Trophoblast cell (in vitro differentiated cells and primary cell): ENCODE results near the gene SP7.
"Not testable (repeated sequence)": the region's sequence is repeated elsewhere in the genome, so short reads cannot be mapped to it uniquely, and the experiment has no call there.

Source experiments
- DNase-seq, 2 donors: peaks; one replicate each; pipeline ENCODE4 v3.0.0-alpha.2; 2016
- H2AFZ ChIP-seq: 2 replicates; pipeline ENCODE4 v1.6.1; 2013; ENCODE audit warnings: low read length, moderate library complexity, mild to moderate bottlenecking; ENCODE audit not compliant: insufficient read depth, poor library complexity
- H2AK5ac ChIP-seq: 2 replicates; pipeline ENCODE4 v1.6.1; 2013; ENCODE audit warnings: mild to moderate bottlenecking, low read length
- H2BK120ac ChIP-seq: 2 replicates; pipeline ENCODE4 v1.6.1; 2013; ENCODE audit warnings: low read length, mild to moderate bottlenecking, moderate library complexity; ENCODE audit not compliant: insufficient read depth, poor library complexity
- H2BK12ac ChIP-seq: 2 replicates; pipeline ENCODE4 v1.6.1; 2013; ENCODE audit warnings: mild to moderate bottlenecking, low read length, moderate library complexity
- H2BK5ac ChIP-seq: 2 replicates; pipeline ENCODE4 v1.6.1; 2013; ENCODE audit warnings: low read length, low read depth, moderate library complexity, mild to moderate bottlenecking; ENCODE audit not compliant: poor library complexity
- H3K14ac ChIP-seq: 2 replicates; pipeline ENCODE4 v1.6.1; 2013; ENCODE audit warnings: mild to moderate bottlenecking, low read length
- H3K18ac ChIP-seq: 2 replicates; pipeline ENCODE4 v1.6.1; 2013; ENCODE audit warnings: mild to moderate bottlenecking, low read length
- H3K23ac ChIP-seq: 2 replicates; pipeline ENCODE4 v1.6.1; 2013; ENCODE audit warnings: low read length
- H3K27ac ChIP-seq: 2 replicates; pipeline ENCODE4 v1.5.1; 2013; ENCODE audit warnings: low read depth, mild to moderate bottlenecking, inconsistent platforms, low read length, moderate library complexity
- H3K27me3 ChIP-seq: 2 replicates; pipeline ENCODE4 v1.6.1; 2013; ENCODE audit warnings: inconsistent platforms, mild to moderate bottlenecking, low read length, moderate library complexity; ENCODE audit not compliant: insufficient read depth
- H3K36me3 ChIP-seq, 2 experiments: 1 replicate in 1 of 2; 2 replicates in 1 of 2; pipeline ENCODE4 v1.6.1; 2013; ENCODE audit warnings: low read length in 2 of 2, mild to moderate bottlenecking in 2 of 2, moderate library complexity in 1 of 2; ENCODE audit not compliant: insufficient read depth in 2 of 2, control insufficient read depth in 1 of 2
- H3K4ac ChIP-seq: 2 replicates; pipeline ENCODE4 v1.6.1; 2013; ENCODE audit warnings: low read depth, mild to moderate bottlenecking, low read length, moderate library complexity
- H3K4me1 ChIP-seq, 2 experiments: 1 replicate in 1 of 2; 2 replicates in 1 of 2; pipeline ENCODE4 v1.6.1; 2013; ENCODE audit warnings: low read length in 2 of 2, mild to moderate bottlenecking in 2 of 2, moderate library complexity in 1 of 2; ENCODE audit not compliant: insufficient read depth in 2 of 2, control insufficient read depth in 1 of 2
- H3K4me2 ChIP-seq: 2 replicates; pipeline ENCODE4 v1.6.1; 2013; ENCODE audit warnings: inconsistent platforms, mild to moderate bottlenecking, low read length, moderate library complexity
- H3K4me3 ChIP-seq: 2 replicates; pipeline ENCODE4 v1.5.1; 2013; ENCODE audit warnings: mild to moderate bottlenecking, low read depth, low read length, inconsistent platforms
- H3K79me1 ChIP-seq: one replicate; pipeline ENCODE4 v1.6.1; 2013; ENCODE audit warnings: low read length
- H3K79me2 ChIP-seq: 2 replicates; pipeline ENCODE4 v1.6.1; 2013; ENCODE audit warnings: low read length, mild to moderate bottlenecking; ENCODE audit not compliant: control insufficient read depth, insufficient read depth, poor library complexity
- H3K9ac ChIP-seq: 2 replicates; pipeline ENCODE4 v1.6.1; 2013; ENCODE audit warnings: mild to moderate bottlenecking, low read length
- H3K9me3 ChIP-seq: 2 replicates; pipeline ENCODE4 v1.6.1; 2013; ENCODE audit warnings: low read depth, mild to moderate bottlenecking, control low read depth, inconsistent platforms, low read length; ENCODE audit not compliant: insufficient read depth
- H4K12ac ChIP-seq: 2 replicates; pipeline ENCODE4 v1.6.1; 2013; ENCODE audit warnings: low read depth, mild to moderate bottlenecking, low read length, moderate library complexity
- H4K8ac ChIP-seq: 2 replicates; pipeline ENCODE4 v1.6.1; 2013; ENCODE audit warnings: low read depth, mild to moderate bottlenecking, low read length, moderate library complexity
- H4K91ac ChIP-seq: one replicate; pipeline ENCODE4 v1.6.1; 2013; ENCODE audit warnings: low read depth, mild to moderate bottlenecking, low read length, moderate library complexity
- WGBS: extraction: QIAGEN DNeasy Blood & Tissue Kit; methylation state at CpG from one replicate; pipeline ENCODE4 v1.1.7; 2013; ENCODE audit warnings: missing lambda C conversion rate; ENCODE audit not compliant: insufficient read length, insufficient coverage; ENCODE audit errors: extremely low coverage; 5-methylcytosine and 5-hydroxymethylcytosine counted together

SP7 gene

GRCh38 chr12:53333845-53334244 is 2.3 kb downstream of the SP7 start:
- Histone ChIP-seq H4K12ac (no peak overlapping the region), H2BK120ac (no peak overlapping the region), H3K18ac (no peak overlapping the region), H4K8ac (no peak overlapping the region), H3K23ac (no peak overlapping the region), H3K4me2 (no peak overlapping the region), H3K9ac (no peak overlapping the region), H3K36me3 (no peaks in the 10 kb centered on the region), H3K9me3 (no peaks in the 10 kb centered on the region), H3K4ac (no peak overlapping the region), H4K91ac (no peak overlapping the region), H3K27me3 (no peaks in the 10 kb centered on the region), H3K14ac (no peak overlapping the region), H2AFZ (no peak overlapping the region), H2BK12ac (no peak overlapping the region), H2AK5ac (no peak overlapping the region), H3K79me2 (no peaks in the 10 kb centered on the region), H3K79me1 (no peaks in the 10 kb centered on the region), H3K4me3 (no peak overlapping the region), H2BK5ac (no peak overlapping the region), H3K4me1 (peaks cover 0 to 5% of the 10 kb centered on the region in 2 experiments), H3K27ac (no peak overlapping the region)
- no peak for DNase-seq
- WGBS = no CpG with 5 or more reads among the region's 7 CpGs

- no peak for DNase-seq
- no peaks in the 10 kb centered on the region for H3K79me2 ChIP-seq
- no peak overlapping the region for H3K14ac ChIP-seq
- no peak overlapping the region for H3K27ac ChIP-seq
- H3K4me3 ChIP-seq = no peak overlapping the region
- no peak overlapping the region for H2BK120ac ChIP-seq
- no peak overlapping the region for H4K91ac ChIP-seq
- H3K23ac ChIP-seq = no peak overlapping the region
- H2BK5ac ChIP-seq = no peak overlapping the region
- H4K8ac ChIP-seq = no peak overlapping the region
- no peak overlapping the region for H2AFZ ChIP-seq
- H3K18ac ChIP-seq = no peak overlapping the region
- H3K9me3 ChIP-seq = peaks cover 1% of the 10 kb centered on the region
- H3K9ac ChIP-seq = no peak overlapping the region
- H2BK12ac ChIP-seq = no peak overlapping the region
- no CpG with 5 or more reads among the region's 4 CpGs for WGBS
- no peaks in the 10 kb centered on the region for H3K79me1 ChIP-seq
- H4K12ac ChIP-seq = no peak overlapping the region
- peaks cover 0 to 3% of the 10 kb centered on the region in 2 experiments for H3K4me1 ChIP-seq
- H2AK5ac ChIP-seq = no peak overlapping the region
- no peaks in the 10 kb centered on the region for H3K27me3 ChIP-seq
- H3K4me2 ChIP-seq = no peak overlapping the region
- no peaks in the 10 kb centered on the region for H3K36me3 ChIP-seq
- no peak overlapping the region for H3K4ac ChIP-seq
Measured at GRCh38 chr12:53333289-53333688, 2.9 kb downstream of the SP7 start.

- Histone ChIP-seq H3K18ac (no peak overlapping the region), H2AFZ (no peak overlapping the region)
- WGBS = no CpG with 5 or more reads among the region's 15 CpGs
Measured at GRCh38 chr12:53332744-53333143, 3.4 kb downstream of the SP7 start.

GRCh38 chr12:53332339-53332738 is 3.8 kb downstream of the SP7 start:
- H3K14ac ChIP-seq, H3K18ac ChIP-seq, H3K79me2 ChIP-seq, H3K27me3 ChIP-seq, H2BK5ac ChIP-seq, H3K4me2 ChIP-seq, H2BK12ac ChIP-seq, H2AK5ac ChIP-seq, H3K4me3 ChIP-seq, H4K91ac ChIP-seq, H4K8ac ChIP-seq, H2BK120ac ChIP-seq, H3K9me3 ChIP-seq, H2AFZ ChIP-seq, H3K23ac ChIP-seq, H3K4me1 ChIP-seq, DNase-seq, H3K9ac ChIP-seq, H4K12ac ChIP-seq, H3K36me3 ChIP-seq, H3K79me1 ChIP-seq, H3K4ac ChIP-seq, H3K27ac ChIP-seq: not testable (repeated sequence)

More at GRCh38 chr12:53332744-53333143, 3.4 kb downstream of the SP7 start:
- H3K27ac ChIP-seq = no peak overlapping the region
- peaks cover 0 to 3% of the 10 kb centered on the region in 2 experiments for H3K4me1 ChIP-seq
- H3K9ac ChIP-seq = no peak overlapping the region
- no peaks in the 10 kb centered on the region for H3K79me2 ChIP-seq
- H3K36me3 ChIP-seq = no peaks in the 10 kb centered on the region
- H2BK5ac ChIP-seq = no peak overlapping the region
- H3K23ac ChIP-seq = no peak overlapping the region
- DNase-seq = no peak
- H4K8ac ChIP-seq = no peak overlapping the region
- no peak overlapping the region for H2AK5ac ChIP-seq
- no peak overlapping the region for H2BK12ac ChIP-seq
- peaks cover 2% of the 10 kb centered on the region for H3K9me3 ChIP-seq
- H4K12ac ChIP-seq = no peak overlapping the region
- no peak overlapping the region for H4K91ac ChIP-seq
- H3K27me3 ChIP-seq = no peaks in the 10 kb centered on the region
- H3K4ac ChIP-seq = no peak overlapping the region
- H3K4me3 ChIP-seq = no peak overlapping the region
- no peak overlapping the region for H2BK120ac ChIP-seq
- H3K4me2 ChIP-seq = no peak overlapping the region
- no peak overlapping the region for H3K14ac ChIP-seq
- no peaks in the 10 kb centered on the region for H3K79me1 ChIP-seq
